Measurements from ENCODE around the gene AHSA1.
"Not testable (repeated sequence)": the region's sequence is repeated elsewhere in the genome, so short reads cannot be mapped to it uniquely, and the experiment has no call there.

The AHSA1 gene
- total RNA-seq, result 36.8 to 49.2 (median 39.9) reads per million in 3 donors

DNA sequence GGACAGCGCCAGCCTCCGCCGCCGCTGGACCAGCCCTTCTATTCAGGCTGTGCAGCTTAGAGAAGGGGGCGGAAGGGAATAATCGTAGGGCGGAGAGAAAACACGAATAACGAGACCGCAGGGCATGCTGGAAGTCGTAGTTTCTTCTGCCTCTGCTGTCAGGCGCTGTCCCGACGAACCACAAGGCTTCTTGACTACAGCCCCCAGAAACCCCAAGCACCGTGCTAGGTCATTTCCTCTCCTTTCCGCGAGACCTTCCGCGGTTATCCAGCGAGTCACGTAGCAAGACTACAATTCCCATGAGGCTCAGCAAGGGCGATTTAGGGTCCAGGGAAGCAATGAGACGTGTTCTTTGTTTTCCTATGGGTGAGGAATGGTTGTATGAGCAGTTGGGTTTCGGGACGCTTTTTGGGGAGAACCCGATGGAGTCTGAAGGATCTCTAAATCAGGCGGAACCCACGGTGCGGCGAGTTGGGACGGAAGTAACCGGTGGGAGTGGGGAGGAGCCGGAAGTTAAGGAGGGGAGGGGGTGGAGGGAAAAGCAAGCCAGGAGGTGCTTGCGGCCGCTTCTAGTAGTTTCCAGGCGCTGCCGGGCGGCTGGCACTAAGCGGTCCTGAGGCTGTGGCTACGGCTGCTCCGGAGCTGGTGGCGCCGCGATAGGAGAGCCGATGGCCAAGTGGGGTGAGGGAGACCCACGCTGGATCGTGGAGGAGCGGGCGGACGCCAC is at the start of gene AHSA1, which contains the start of gene VIPAS39:
TSS of gene AHSA1 (plus strand) at position 572 of the 727 bp plus-strand sequence. CDS start at position 669, 97 bp downstream.
TSS of gene VIPAS39 (minus strand) at position 80 of the 727 bp plus-strand sequence. CDS start 3,499 bp downstream, outside the sequence.
- H3K27ac ChIP-seq (ENCODE audit: insufficient read depth, low read length, poor library complexity, severe bottlenecking), result peak within 1 kb of the TSS; percentile 84
- DNase-seq, result peak; percentile 88 to 94 (median 93)
- peak within 1 kb of the TSS; percentile 77 for H3K4me3 ChIP-seq (ENCODE audit: insufficient read depth, low read depth, low read length, poor library complexity, severe bottlenecking)
- peaks cover 17% of the 10 kb centered on the region for H3K4me1 ChIP-seq (ENCODE audit: control insufficient read depth, insufficient read depth, low read length, poor library complexity, severe bottlenecking)
- H3K36me3 ChIP-seq (ENCODE audit: control insufficient read depth, insufficient read depth, low read length), result peaks cover 32% of the 10 kb centered on the region
- H3K9me3 ChIP-seq (ENCODE audit: control insufficient read depth, low read length), result no peaks in the 10 kb centered on the region
- H3K27me3 ChIP-seq (replicated peaks; ENCODE audit: control insufficient read depth, insufficient read depth, low read length, poor library complexity, severe bottlenecking), result no peaks in the 10 kb centered on the region

DNA sequence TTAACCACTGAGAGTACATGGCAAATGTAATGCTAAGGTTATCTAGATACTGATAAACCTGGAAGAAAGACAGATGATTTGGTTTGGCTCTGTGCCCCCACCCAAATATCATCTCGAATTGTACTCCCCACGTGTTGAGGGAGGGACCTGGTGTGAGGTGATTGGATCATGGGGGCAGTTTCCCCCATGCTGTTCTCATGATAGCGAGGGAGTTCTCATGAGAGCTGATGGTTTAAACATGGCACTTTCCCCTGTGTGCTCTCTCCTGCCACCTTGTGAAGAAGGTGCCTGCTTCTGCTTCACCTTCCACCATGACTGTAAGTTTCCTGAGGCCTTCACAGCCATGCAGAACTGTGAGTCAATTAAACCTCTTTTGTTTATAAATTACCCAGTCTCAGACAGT is 48.8 kb upstream of the AHSA1 start:
- DNase-seq, result no peak
- H3K27me3 ChIP-seq (replicated peaks; ENCODE audit: control insufficient read depth, insufficient read depth, low read length, poor library complexity, severe bottlenecking), result no peaks in the 10 kb centered on the region
- H3K4me3 ChIP-seq (ENCODE audit: insufficient read depth, low read depth, low read length, poor library complexity, severe bottlenecking), result no peak overlapping the region
- H3K4me1 ChIP-seq (ENCODE audit: control insufficient read depth, insufficient read depth, low read length, poor library complexity, severe bottlenecking), result no peaks in the 10 kb centered on the region
- H3K27ac ChIP-seq (ENCODE audit: insufficient read depth, low read length, poor library complexity, severe bottlenecking), result no peak overlapping the region
- H3K9me3 ChIP-seq (ENCODE audit: control insufficient read depth, low read length), result no peaks in the 10 kb centered on the region
- no peaks in the 10 kb centered on the region for H3K36me3 ChIP-seq (ENCODE audit: control insufficient read depth, insufficient read depth, low read length)

DNA sequence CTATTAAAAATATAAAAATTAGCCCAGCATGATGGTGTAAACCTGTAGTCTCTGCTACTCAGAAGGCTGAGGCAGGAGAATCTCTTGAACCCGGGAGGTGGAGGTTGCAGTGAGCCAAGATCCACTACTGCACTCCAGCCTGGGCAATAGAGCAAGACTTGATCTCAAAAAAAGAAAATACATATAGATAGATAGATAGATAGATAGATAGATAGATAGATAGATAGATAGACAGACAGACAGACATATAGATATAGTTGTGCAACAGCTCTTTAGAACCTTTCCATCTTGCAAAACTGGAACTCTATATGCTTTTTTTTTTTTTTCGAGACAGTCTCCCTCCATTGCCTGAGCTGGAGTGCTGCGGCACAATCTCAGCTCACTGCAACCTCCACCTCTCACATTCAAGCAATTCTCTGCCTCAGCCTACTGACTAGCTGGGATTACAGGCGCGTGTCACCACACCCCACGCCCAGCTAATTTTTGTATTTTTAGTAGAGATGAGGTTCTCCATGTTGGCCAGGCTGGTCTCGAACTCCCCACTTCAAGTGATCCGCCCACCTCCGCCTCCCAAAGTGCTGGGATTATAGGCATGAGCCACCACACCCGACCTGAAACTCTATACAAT is 42.4 kb upstream of the AHSA1 start:
- H3K4me3 ChIP-seq (ENCODE audit: insufficient read depth, low read depth, low read length, poor library complexity, severe bottlenecking); DNase-seq; H3K27ac ChIP-seq (ENCODE audit: insufficient read depth, low read length, poor library complexity, severe bottlenecking); H3K36me3 ChIP-seq (ENCODE audit: control insufficient read depth, insufficient read depth, low read length); H3K9me3 ChIP-seq (ENCODE audit: control insufficient read depth, low read length); H3K27me3 ChIP-seq (replicated peaks; ENCODE audit: control insufficient read depth, insufficient read depth, low read length, poor library complexity, severe bottlenecking); H3K4me1 ChIP-seq (ENCODE audit: control insufficient read depth, insufficient read depth, low read length, poor library complexity, severe bottlenecking): not testable (repeated sequence)

DNA sequence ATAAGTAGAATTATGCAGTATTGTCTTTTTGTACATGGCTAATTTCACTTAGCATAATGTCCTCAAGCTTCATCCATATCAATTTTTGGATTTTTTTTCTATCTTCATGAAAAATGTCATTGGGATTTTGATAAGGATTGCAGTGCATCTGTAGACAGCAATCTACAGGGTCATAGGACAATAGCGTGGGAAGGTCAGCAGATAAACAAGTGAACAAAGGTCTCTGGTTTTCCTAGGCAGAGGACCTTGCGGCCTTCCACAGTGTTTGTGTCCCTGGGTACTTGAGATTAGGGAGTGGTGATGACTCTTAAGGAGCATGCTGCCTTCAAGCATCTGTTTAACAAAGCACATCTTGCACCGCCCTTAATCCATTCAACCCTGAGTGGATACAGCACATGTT is 41.8 kb upstream of the AHSA1 start:
- not testable (repeated sequence) for H3K4me1 ChIP-seq (ENCODE audit: control insufficient read depth, insufficient read depth, low read length, poor library complexity, severe bottlenecking); H3K36me3 ChIP-seq (ENCODE audit: control insufficient read depth, insufficient read depth, low read length); H3K27ac ChIP-seq (ENCODE audit: insufficient read depth, low read length, poor library complexity, severe bottlenecking); DNase-seq; H3K9me3 ChIP-seq (ENCODE audit: control insufficient read depth, low read length); H3K27me3 ChIP-seq (replicated peaks; ENCODE audit: control insufficient read depth, insufficient read depth, low read length, poor library complexity, severe bottlenecking); H3K4me3 ChIP-seq (ENCODE audit: insufficient read depth, low read depth, low read length, poor library complexity, severe bottlenecking)

DNA sequence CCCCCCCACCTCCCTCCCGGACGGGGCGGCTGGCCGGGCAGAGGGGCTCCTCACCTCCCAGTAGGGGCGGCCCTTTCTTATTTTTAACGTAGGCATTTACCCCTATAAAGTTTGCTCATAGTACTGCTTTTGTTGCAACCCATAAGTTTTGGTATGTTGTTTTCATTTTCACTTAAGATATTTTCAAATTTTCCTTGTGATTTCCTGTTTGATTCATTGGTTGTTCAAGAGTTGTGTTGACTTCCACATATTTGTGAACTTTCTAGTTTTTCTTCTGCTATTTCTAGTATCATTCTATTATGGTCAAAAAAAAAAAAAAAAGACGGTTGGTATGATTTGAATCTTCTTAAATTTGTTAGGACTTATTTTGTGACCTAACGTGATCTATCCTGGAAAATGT is 41.1 kb upstream of the AHSA1 start:
- Histone ChIP-seq H3K27me3 (replicated peaks; ENCODE audit: control insufficient read depth, insufficient read depth, low read length, poor library complexity, severe bottlenecking) (no peaks in the 10 kb centered on the region), H3K4me3 (ENCODE audit: insufficient read depth, low read depth, low read length, poor library complexity, severe bottlenecking) (no peak overlapping the region), H3K4me1 (ENCODE audit: control insufficient read depth, insufficient read depth, low read length, poor library complexity, severe bottlenecking) (no peaks in the 10 kb centered on the region), H3K9me3 (ENCODE audit: control insufficient read depth, low read length) (no peaks in the 10 kb centered on the region), H3K27ac (ENCODE audit: insufficient read depth, low read length, poor library complexity, severe bottlenecking) (no peak overlapping the region), H3K36me3 (ENCODE audit: control insufficient read depth, insufficient read depth, low read length) (no peaks in the 10 kb centered on the region)
- no peak for DNase-seq

DNA sequence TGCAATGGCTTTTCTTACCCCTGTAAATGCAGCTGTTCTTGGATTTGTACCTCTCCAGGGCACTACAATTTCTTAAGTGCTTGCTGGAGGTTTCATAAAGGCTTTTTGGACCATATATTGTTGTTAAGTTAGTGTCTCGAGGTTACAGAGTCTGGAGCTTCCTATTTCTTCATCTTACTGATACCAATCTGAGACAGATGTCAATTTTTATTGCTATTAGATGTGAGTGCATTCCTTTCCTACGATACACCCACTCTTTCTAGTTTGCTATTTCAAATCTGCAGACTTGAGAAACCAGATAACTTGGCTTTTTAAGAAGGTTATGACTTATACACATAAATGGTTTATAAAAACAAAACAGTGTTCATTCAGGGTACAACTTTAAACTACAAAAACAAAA is 36.7 kb upstream of the AHSA1 start:
- DNase-seq, result no peak

DNA sequence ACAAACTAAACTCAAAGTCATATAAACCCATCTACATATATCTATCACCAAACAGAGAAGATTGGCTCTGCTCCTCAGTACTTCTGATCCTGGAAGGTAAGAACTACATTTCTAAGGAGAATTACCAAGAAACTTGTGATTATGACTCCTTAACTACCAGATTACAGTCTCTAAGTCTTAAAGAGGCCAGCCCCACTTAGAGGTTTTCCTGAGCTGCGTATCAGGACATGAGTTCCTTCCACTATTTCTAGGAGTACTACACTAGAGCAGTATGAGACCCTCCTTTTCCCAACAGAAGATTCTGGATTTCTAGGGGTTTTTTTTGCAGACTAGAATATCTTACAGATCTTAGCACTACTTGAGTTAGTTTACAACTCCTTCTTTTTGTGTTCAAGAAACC is 34.5 kb upstream of the AHSA1 start, which contains the start of gene NOXRED1:
TSS of gene NOXRED1 (minus strand) at position 101 of the 400 bp plus-strand sequence. CDS start 634 bp downstream, outside the sequence.
- no peak within 1 kb of the TSS for H3K27ac ChIP-seq (ENCODE audit: insufficient read depth, low read length, poor library complexity, severe bottlenecking)
- peaks cover 39% of the 10 kb centered on the region for H3K36me3 ChIP-seq (ENCODE audit: control insufficient read depth, insufficient read depth, low read length)
- H3K27me3 ChIP-seq (replicated peaks; ENCODE audit: control insufficient read depth, insufficient read depth, low read length, poor library complexity, severe bottlenecking), result no peaks in the 10 kb centered on the region
- no peaks in the 10 kb centered on the region for H3K4me1 ChIP-seq (ENCODE audit: control insufficient read depth, insufficient read depth, low read length, poor library complexity, severe bottlenecking)
- H3K9me3 ChIP-seq (ENCODE audit: control insufficient read depth, low read length), result no peaks in the 10 kb centered on the region
- no peak within 1 kb of the TSS for H3K4me3 ChIP-seq (ENCODE audit: insufficient read depth, low read depth, low read length, poor library complexity, severe bottlenecking)
- no peak for DNase-seq

More for the DNA sequence above, 36.7 kb upstream of the AHSA1 start:
- Histone ChIP-seq H3K9me3 (ENCODE audit: control insufficient read depth, low read length) (no peaks in the 10 kb centered on the region), H3K4me3 (ENCODE audit: insufficient read depth, low read depth, low read length, poor library complexity, severe bottlenecking) (no peak overlapping the region), H3K27me3 (replicated peaks; ENCODE audit: control insufficient read depth, insufficient read depth, low read length, poor library complexity, severe bottlenecking) (no peaks in the 10 kb centered on the region), H3K27ac (ENCODE audit: insufficient read depth, low read length, poor library complexity, severe bottlenecking) (no peak overlapping the region), H3K36me3 (ENCODE audit: control insufficient read depth, insufficient read depth, low read length) (peaks cover 16% of the 10 kb centered on the region), H3K4me1 (ENCODE audit: control insufficient read depth, insufficient read depth, low read length, poor library complexity, severe bottlenecking) (no peaks in the 10 kb centered on the region)

DNA sequence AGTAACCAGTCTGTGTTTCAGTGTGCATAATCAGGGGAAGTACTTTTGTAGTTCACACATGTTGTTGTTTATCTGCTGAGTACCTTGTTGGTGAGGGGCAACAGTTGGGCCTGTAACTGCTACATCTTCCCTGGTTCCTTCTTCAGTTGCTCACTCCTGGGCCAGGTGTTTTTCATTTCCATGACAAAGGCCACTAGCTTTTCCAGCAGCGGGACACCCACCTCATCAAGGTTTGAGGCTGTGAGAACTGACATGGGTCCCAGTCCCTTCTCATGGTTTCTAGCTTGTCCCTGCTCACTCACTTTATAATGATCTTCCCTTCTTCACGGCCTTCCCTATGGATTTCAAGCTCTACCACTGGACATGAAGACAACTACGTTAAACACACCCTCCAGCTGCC is 33.0 kb upstream of the AHSA1 start:
- peaks cover 49% of the 10 kb centered on the region for H3K36me3 ChIP-seq (ENCODE audit: control insufficient read depth, insufficient read depth, low read length)
- DNase-seq, result no peak
- no peak overlapping the region for H3K27ac ChIP-seq (ENCODE audit: insufficient read depth, low read length, poor library complexity, severe bottlenecking)
- H3K4me3 ChIP-seq (ENCODE audit: insufficient read depth, low read depth, low read length, poor library complexity, severe bottlenecking), result no peak overlapping the region
- H3K9me3 ChIP-seq (ENCODE audit: control insufficient read depth, low read length), result no peaks in the 10 kb centered on the region
- no peaks in the 10 kb centered on the region for H3K4me1 ChIP-seq (ENCODE audit: control insufficient read depth, insufficient read depth, low read length, poor library complexity, severe bottlenecking)
- H3K27me3 ChIP-seq (replicated peaks; ENCODE audit: control insufficient read depth, insufficient read depth, low read length, poor library complexity, severe bottlenecking), result no peaks in the 10 kb centered on the region

DNA sequence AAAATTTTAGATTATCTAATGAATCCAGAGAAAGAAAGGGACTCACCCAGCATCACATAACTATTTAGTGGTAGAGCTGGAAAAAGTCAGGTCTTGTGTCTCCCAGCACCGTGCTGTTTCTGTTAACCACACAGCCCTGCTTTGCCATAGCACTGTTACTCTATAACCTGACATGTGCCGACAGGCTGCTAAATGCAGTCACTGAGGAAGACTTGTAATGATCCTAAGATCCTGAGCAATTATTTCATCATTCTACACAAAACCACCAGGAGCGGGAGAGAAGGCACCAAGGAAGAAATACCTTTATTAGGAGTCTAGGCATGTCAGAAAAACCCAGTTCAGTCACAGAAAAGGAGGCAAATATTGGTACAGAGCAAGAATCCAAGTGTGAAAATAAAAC is 31.5 kb upstream of the AHSA1 start:
- peaks cover 50% of the 10 kb centered on the region for H3K36me3 ChIP-seq (ENCODE audit: control insufficient read depth, insufficient read depth, low read length)
- H3K27me3 ChIP-seq (replicated peaks; ENCODE audit: control insufficient read depth, insufficient read depth, low read length, poor library complexity, severe bottlenecking), result no peaks in the 10 kb centered on the region
- H3K27ac ChIP-seq (ENCODE audit: insufficient read depth, low read length, poor library complexity, severe bottlenecking), result no peak overlapping the region
- no peaks in the 10 kb centered on the region for H3K9me3 ChIP-seq (ENCODE audit: control insufficient read depth, low read length)
- H3K4me1 ChIP-seq (ENCODE audit: control insufficient read depth, insufficient read depth, low read length, poor library complexity, severe bottlenecking), result no peaks in the 10 kb centered on the region
- no peak for DNase-seq
- H3K4me3 ChIP-seq (ENCODE audit: insufficient read depth, low read depth, low read length, poor library complexity, severe bottlenecking), result no peak overlapping the region

DNA sequence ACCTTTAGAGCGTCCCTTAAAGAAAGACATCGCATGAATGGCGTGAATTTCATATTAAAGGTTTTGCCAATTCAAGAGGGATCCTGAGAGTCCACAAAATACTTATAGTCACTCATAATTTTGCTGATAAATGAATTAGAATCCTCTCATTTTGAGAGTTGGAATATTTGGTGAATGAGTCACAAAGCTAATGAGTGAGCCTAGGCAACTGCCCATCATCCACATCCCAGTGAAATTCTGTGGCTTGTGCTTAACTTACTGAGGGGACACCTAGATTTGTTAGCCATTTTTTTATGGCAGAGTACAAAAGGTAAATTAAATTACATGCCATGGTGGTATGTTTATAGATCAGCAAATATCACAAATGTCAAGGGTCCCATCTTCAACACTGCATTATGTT is 21.9 kb upstream of the AHSA1 start:
- Histone ChIP-seq H3K4me1 (ENCODE audit: control insufficient read depth, insufficient read depth, low read length, poor library complexity, severe bottlenecking) (no peaks in the 10 kb centered on the region), H3K9me3 (ENCODE audit: control insufficient read depth, low read length) (no peaks in the 10 kb centered on the region), H3K4me3 (ENCODE audit: insufficient read depth, low read depth, low read length, poor library complexity, severe bottlenecking) (no peak overlapping the region), H3K27me3 (replicated peaks; ENCODE audit: control insufficient read depth, insufficient read depth, low read length, poor library complexity, severe bottlenecking) (no peaks in the 10 kb centered on the region), H3K36me3 (ENCODE audit: control insufficient read depth, insufficient read depth, low read length) (peaks cover 32% of the 10 kb centered on the region), H3K27ac (ENCODE audit: insufficient read depth, low read length, poor library complexity, severe bottlenecking) (no peak overlapping the region)
- DNase-seq, result no peak

Measured in effector memory CD4-positive, alpha-beta T cell (primary cell).